ENCODE data around the gene RAB40C.
A peak's percentile ranks its signal among the peaks of the same experiment; 100 is the strongest.

Gene RAB40C

DNA sequence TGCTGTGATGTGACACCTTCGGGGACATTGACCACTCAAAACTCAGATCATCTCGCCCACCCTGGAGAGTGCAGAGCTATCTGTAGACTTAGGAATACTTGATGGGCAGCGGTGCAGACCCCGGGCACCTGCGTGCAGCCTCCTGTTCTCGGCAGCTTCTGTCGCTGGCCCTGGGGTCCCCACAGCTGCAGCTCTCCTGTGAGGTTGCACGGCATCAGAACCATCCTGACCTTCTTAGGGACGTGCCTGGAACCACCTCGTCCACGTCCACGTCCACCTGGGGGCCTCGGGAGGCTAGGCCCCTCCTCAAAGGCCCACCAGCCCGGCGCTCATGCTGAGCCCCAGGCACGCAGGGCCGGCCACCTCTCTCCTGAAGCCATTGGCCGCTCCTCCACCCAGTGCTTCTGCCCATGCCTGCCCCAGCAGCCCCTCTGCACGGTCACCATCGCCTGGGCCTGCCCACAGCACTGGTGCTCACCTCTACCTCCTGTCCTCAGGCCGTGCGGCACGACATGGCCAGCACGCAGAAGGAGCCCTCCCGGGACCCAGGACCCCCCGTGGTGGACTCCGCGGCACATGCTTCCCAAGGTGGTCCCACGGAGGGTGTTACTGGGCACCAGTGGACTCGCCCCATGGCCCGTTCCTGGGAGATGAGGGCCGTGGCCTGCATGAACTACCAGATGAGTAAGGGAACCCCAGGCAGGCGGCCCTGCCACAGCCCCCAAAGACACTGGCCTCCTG, 38.6 kb downstream of the RAB40C start:
- TF ChIP-seq, protein P1, sequence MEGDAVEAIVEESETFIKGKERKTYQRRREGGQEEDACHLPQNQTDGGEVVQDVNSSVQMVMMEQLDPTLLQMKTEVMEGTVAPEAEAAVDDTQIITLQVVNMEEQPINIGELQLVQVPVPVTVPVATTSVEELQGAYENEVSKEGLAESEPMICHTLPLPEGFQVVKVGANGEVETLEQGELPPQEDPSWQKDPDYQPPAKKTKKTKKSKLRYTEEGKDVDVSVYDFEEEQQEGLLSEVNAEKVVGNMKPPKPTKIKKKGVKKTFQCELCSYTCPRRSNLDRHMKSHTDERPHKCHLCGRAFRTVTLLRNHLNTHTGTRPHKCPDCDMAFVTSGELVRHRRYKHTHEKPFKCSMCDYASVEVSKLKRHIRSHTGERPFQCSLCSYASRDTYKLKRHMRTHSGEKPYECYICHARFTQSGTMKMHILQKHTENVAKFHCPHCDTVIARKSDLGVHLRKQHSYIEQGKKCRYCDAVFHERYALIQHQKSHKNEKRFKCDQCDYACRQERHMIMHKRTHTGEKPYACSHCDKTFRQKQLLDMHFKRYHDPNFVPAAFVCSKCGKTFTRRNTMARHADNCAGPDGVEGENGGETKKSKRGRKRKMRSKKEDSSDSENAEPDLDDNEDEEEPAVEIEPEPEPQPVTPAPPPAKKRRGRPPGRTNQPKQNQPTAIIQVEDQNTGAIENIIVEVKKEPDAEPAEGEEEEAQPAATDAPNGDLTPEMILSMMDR (IDR thresholded peaks at IDR 0.05; ENCODE audit: extremely low read depth, missing control alignments): no peak
- DNase-seq (ENCODE audit: low spot score): no peak

DNA sequence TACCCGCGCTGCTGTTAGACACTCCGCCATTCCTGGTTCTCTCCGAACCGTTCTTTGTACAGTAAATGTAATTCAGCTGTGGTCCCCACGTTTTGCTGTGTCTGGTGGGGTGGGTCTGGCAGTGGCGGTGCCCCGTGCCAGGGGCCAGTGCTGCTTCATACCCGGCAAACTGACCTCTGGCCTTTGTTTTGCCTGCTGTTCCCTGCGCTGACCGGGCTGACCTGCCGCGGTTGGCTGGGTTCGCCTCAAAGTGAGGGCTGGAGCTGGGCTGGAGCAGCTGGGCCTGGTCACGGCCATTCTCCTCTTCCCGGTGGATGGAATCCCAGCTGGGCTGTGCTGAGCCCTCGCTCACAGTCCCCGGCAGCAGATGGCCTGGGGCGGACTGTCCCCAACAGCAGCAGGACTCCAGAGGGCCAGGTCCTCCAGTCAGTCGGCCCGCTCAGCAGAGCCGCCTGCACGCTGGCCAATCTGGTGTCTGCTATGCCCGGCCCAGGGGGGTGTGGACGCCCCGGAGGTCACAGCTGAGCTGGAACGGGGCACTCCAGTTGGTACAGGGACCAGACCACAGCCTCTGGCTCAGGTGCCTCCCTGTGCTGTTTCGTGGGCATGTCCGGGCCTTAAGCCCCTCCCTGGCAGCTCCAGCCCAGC, 39.4 kb downstream of the RAB40C start:
- TF ChIP-seq, protein P1 (IDR thresholded peaks at IDR 0.05; ENCODE audit: extremely low read depth, missing control alignments): no peak
- DNase-seq (ENCODE audit: low spot score): no peak

DNA sequence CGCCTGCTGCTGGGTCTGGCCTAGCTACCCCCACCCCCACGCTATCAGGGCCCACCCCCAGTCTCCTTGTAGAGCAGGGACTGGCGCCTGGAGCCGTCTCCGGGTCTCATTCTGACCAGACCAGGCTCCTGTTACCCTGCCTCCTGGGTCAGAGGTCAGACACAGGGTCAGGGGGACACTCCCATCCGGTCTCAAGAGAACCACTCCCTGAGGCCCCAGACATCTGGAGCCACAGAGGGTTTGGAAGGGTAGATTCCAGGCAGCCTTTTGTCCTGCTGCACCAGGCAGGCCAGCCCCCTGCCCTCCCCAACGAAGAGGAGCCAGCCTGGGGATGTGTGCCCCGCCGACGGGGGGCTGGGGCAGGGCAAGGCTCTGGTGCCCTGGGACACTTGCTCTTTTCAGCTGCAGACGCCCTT, 40.0 kb downstream of the RAB40C start:
- no peak for DNase-seq (ENCODE audit: low spot score)
- TF ChIP-seq, protein P1 (IDR thresholded peaks at IDR 0.05; ENCODE audit: extremely low read depth, missing control alignments): no peak

DNA sequence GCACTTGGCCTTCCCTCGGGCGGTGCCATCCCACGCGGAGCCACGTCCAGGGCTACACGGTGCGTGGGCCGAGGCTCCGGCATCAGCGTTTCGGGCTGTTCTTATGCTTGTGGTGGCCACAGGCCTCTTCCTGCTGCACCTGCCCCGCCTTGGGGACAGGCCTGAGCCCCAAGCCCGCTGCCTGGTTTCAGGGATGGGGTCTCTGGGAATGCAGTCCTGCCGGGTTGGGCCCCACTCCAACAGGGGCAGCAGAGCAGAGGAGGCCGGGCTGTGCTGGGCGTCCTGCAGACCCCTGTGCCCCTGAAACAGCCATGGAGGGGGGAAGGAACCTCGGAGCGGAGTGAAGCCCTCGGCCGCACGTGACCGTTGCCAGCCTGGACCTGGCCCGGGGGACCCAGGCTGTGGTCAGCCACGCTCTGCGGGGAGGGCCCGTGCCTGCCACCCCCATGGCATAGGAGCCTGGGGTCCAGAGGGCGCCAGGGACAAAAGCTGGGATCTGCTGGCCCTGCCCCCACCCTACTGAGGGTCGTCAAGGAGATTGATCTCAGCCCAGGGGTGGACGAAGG, 40.5 kb downstream of the RAB40C start:
- no peak for DNase-seq (ENCODE audit: low spot score)
- TF ChIP-seq, protein P1 (IDR thresholded peaks at IDR 0.05; ENCODE audit: extremely low read depth, missing control alignments): no peak

DNA sequence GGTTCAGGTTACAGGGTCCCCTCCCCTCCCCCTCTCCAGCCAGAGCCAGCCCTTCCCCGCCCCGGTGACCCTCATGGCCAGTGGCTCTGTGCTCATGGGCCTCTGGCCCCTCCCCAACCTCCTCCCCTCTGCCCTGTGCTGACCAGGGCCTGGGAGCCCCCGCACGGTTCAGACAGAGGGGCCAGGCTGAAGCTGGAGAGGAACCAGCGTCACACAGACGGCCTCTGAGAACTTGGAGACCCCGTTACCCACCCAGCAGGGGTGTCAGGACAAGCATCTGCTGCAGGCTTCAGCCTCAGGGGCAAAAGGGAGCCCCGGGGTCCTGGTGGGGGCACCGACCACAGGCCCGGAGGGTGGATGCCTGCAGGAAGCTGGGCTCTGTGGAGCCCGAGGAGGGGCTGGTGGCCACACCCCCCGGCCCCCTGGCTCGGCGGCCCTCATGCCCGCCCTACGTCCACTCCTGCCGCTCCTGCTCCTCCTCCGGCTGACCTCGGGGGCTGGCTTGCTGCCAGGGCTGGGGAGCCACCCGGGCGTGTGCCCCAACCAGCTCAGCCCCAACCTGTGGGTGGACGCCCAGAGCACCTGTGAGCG, 41.0 kb downstream of the RAB40C start, which contains the start of gene WFIKKN1:
TSS of gene WFIKKN1 (plus strand) at position 171 of the 591 bp plus-strand sequence. CDS start at position 440, 269 bp downstream.
- TF ChIP-seq, protein P1 (IDR thresholded peaks at IDR 0.05; ENCODE audit: extremely low read depth, missing control alignments): no peak
- DNase-seq (ENCODE audit: low spot score): peak; percentile 26

DNA sequence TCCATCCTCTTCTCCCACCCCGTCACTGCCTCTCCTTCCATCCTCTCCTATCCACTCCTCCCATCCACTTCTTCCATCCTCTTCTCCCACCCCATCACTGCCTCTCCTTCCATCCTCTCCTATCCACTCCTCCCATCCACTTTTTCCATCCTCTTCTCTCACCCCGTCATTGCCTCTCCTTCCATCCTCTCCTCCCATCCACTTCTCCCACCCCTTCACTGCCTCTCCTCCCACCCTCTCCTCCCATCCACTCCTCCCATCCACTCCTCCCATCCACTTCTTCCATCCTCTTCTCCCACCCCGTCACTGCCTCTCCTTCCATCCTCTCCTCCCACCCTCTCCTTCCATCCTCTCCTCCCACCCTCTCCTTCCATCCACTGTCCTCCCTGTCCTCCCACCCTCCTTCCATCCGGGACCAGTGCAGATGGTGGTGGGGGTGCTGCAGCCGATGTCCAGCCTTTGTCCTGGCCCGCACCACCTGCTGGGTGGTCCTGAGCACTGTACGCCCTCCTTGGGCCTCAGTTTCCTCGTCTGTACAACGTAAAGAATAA, 42.0 kb downstream of the RAB40C start:
- TF ChIP-seq, protein P1 (IDR thresholded peaks at IDR 0.05; ENCODE audit: extremely low read depth, missing control alignments): no peak

More for the DNA sequence above, 42.0 kb downstream of the RAB40C start:
- DNase-seq (ENCODE audit: low spot score): no peak
